ENCODE data around the gene ABHD8.
A peak's percentile ranks its signal among the peaks of the same experiment; 100 is the strongest.

Gene ABHD8

GRCh38 chr19:17314007-17314593, 10.9 kb upstream of the ABHD8 start:
- no peak overlapping the region for H3K4me3 ChIP-seq (ENCODE audit: low read length)
- H3K27me3 ChIP-seq (ENCODE audit: insufficient read depth, low read length) = no peaks in the 10 kb centered on the region
- peaks cover 36% of the 10 kb centered on the region for H3K36me3 ChIP-seq (ENCODE audit: insufficient read depth, low read depth, low read length)
- H3K9me3 ChIP-seq (ENCODE audit: insufficient read depth, low read depth, low read length) = no peaks in the 10 kb centered on the region
- H3K27ac ChIP-seq (ENCODE audit: low read length) = no peak overlapping the region
- no peak overlapping the region for H3K9ac ChIP-seq (ENCODE audit: low read depth, low read length)
- H3K4me1 ChIP-seq (ENCODE audit: insufficient read depth, low read length) = 0 out of 2 replicates have a peak, but pooled peaks cover 2% of the 10 kb centered on the region

- Histone ChIP-seq H3K27ac (ENCODE audit: low read length) (no peak overlapping the region), H3K4me3 (ENCODE audit: low read length) (no peak overlapping the region), H3K27me3 (ENCODE audit: insufficient read depth, low read length) (no peaks in the 10 kb centered on the region), H3K36me3 (ENCODE audit: insufficient read depth, low read depth, low read length) (peaks cover 34% of the 10 kb centered on the region), H3K9ac (ENCODE audit: low read depth, low read length) (no peak overlapping the region), H3K9me3 (ENCODE audit: insufficient read depth, low read depth, low read length) (no peaks in the 10 kb centered on the region), H3K4me1 (ENCODE audit: insufficient read depth, low read length) (0 out of 2 replicates have a peak, but pooled peaks cover 2% of the 10 kb centered on the region)
Observed at GRCh38 chr19:17312189-17313113, 9.2 kb upstream of the ABHD8 start.

- Histone ChIP-seq H3K4me3 (ENCODE audit: low read length) (no peak overlapping the region), H3K36me3 (ENCODE audit: insufficient read depth, low read depth, low read length) (peaks cover 34% of the 10 kb centered on the region), H3K9ac (ENCODE audit: low read depth, low read length) (no peak overlapping the region), H3K4me1 (ENCODE audit: insufficient read depth, low read length) (peaks cover 4% of the 10 kb centered on the region; the same call in 1 of the 2 replicates), H3K27me3 (ENCODE audit: insufficient read depth, low read length) (no peaks in the 10 kb centered on the region), H3K27ac (ENCODE audit: low read length) (no peak overlapping the region), H3K9me3 (ENCODE audit: insufficient read depth, low read depth, low read length) (no peaks in the 10 kb centered on the region)
Observed at GRCh38 chr19:17311455-17312188, 8.4 kb upstream of the ABHD8 start.

- peaks cover 7% of the 10 kb centered on the region; the same call in 1 of the 2 replicates for H3K4me1 ChIP-seq (ENCODE audit: insufficient read depth, low read length)
- no peak overlapping the region for H3K27ac ChIP-seq (ENCODE audit: low read length)
- peaks cover 23% of the 10 kb centered on the region for H3K36me3 ChIP-seq (ENCODE audit: insufficient read depth, low read depth, low read length)
- peak overlapping the region; percentile 75; the same call in 1 of the 2 replicates for H3K9ac ChIP-seq (ENCODE audit: low read depth, low read length)
- no peaks in the 10 kb centered on the region for H3K9me3 ChIP-seq (ENCODE audit: insufficient read depth, low read depth, low read length)
- no peaks in the 10 kb centered on the region for H3K27me3 ChIP-seq (ENCODE audit: insufficient read depth, low read length)
- H3K4me3 ChIP-seq (ENCODE audit: low read length) = peak overlapping the region; percentile 77
Observed at GRCh38 chr19:17309965-17310461, 6.8 kb upstream of the ABHD8 start.

DNA sequence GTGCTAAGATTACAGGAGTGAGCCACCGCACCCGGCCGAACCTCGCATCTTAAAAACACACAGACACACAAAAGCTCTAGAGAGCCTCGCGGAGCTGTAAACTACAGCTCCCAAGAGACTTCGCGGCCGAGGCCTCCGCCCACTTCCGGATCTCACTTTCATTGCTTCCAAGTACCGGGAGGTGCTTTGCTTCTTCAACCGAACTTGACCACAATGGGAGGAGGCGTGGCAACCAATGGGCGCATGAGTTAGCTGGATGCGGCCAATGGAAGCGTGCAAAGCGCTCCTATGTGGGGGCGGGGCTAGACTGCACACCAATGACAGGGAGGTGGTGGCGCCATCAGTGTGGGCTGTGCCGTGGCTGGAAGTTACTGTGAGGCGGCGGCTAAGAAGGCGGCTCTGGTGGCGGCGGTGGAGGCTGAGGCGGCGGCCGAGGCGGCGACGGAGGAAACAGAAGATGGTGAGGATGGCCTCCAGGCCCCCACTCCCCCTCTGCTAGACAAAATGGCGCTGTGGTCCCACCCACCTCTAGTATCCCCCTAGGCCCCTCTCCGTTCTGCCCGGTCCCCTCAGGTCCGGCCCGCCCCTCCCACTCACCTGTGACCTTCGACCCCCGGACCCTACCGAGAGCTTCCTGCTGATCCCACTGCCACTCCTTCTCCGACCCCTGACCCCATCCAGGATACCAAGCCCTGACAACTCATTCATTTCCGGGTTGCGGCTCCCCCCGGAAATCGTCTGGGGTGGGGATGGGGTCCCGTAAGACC, 6.2 kb upstream of the ABHD8 start, which contains the start of gene DDA1:
Gene DDA1, plus strand, starts transcription at position 366 of the 767 bp plus-strand sequence. Its CDS starts 92 bp downstream, at position 458.
- Histone ChIP-seq H3K36me3 (ENCODE audit: insufficient read depth, low read depth, low read length) (peaks cover 16% of the 10 kb centered on the region), H3K9ac (ENCODE audit: low read depth, low read length) (peak within 1 kb of the TSS; percentile 75; the same call in 1 of the 2 replicates), H3K27ac (ENCODE audit: low read length) (no peak within 1 kb of the TSS), H3K4me1 (ENCODE audit: insufficient read depth, low read length) (peaks cover 7% of the 10 kb centered on the region; the same call in 1 of the 2 replicates), H3K4me3 (ENCODE audit: low read length) (peak within 1 kb of the TSS; percentile 77), H3K9me3 (ENCODE audit: insufficient read depth, low read depth, low read length) (no peaks in the 10 kb centered on the region), H3K27me3 (ENCODE audit: insufficient read depth, low read length) (no peaks in the 10 kb centered on the region)

- Histone ChIP-seq H3K36me3 (ENCODE audit: insufficient read depth, low read depth, low read length) (peaks cover 7% of the 10 kb centered on the region; the same call in 1 of the 2 replicates), H3K9ac (ENCODE audit: low read depth, low read length) (no peak overlapping the region), H3K4me3 (ENCODE audit: low read length) (no peak overlapping the region), H3K27me3 (ENCODE audit: insufficient read depth, low read length) (no peaks in the 10 kb centered on the region), H3K27ac (ENCODE audit: low read length) (no peak overlapping the region), H3K4me1 (ENCODE audit: insufficient read depth, low read length) (peaks cover 15% of the 10 kb centered on the region; the same call in 1 of the 2 replicates), H3K9me3 (ENCODE audit: insufficient read depth, low read depth, low read length) (no peaks in the 10 kb centered on the region)
Observed at GRCh38 chr19:17307876-17308377, 4.7 kb upstream of the ABHD8 start.

- Histone ChIP-seq H3K36me3 (ENCODE audit: insufficient read depth, low read depth, low read length) (no peaks in the 10 kb centered on the region), H3K9me3 (ENCODE audit: insufficient read depth, low read depth, low read length) (no peaks in the 10 kb centered on the region), H3K9ac (ENCODE audit: low read depth, low read length) (peak overlapping the region; percentile 97), H3K4me3 (ENCODE audit: low read length) (peak overlapping the region; percentile 98), H3K4me1 (ENCODE audit: insufficient read depth, low read length) (peaks cover 15% of the 10 kb centered on the region; the same call in 1 of the 2 replicates), H3K27ac (ENCODE audit: low read length) (peak overlapping the region; percentile 79), H3K27me3 (ENCODE audit: insufficient read depth, low read length) (no peaks in the 10 kb centered on the region)
Observed at GRCh38 chr19:17306285-17306714, 3.1 kb upstream of the ABHD8 start.

DNA sequence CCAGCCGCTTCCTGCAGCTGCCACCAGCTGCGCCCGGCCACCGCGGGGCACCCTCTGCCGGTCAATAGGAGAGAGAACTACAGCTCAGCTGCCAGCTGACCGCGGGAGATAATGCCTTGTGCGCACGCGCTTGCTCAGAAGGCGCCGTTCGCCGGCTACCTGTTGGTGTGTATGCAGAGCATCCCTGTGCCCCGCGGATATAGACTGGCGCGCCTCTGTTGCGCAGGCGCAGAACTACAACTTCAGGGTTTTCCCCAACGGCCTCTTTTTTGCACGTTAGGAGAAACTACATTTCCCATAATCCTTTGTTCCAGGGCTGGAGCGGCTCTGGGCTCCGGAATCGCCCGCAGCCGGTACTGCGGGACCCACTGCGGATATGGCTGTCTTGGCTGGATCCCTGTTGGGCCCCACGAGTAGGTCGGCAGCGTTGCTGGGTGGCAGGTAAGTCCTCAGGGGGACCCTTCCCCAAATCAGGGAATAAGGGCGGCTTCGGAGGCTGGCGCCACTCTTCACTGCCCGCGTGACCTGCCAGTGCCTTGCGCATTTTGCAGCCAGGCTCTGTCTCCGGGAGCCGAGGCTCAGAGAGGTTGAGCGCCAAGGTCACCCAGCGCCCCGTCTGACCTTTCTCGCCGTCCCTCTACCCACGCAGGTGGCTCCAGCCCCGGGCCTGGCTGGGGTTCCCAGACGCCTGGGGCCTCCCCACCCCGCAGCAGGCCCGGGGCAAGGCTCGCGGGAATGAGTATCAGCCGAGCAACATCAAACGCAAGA, 2.5 kb upstream of the ABHD8 start, which contains the start of gene MRPL34:
Gene MRPL34, plus strand, starts transcription at position 356 of the 768 bp plus-strand sequence. Its CDS starts 21 bp downstream, at position 377.
- Histone ChIP-seq H3K27ac (ENCODE audit: low read length) (peak within 1 kb of the TSS; percentile 79), H3K4me1 (ENCODE audit: insufficient read depth, low read length) (peaks cover 15% of the 10 kb centered on the region; the same call in 1 of the 2 replicates), H3K36me3 (ENCODE audit: insufficient read depth, low read depth, low read length) (no peaks in the 10 kb centered on the region), H3K9ac (ENCODE audit: low read depth, low read length) (peak within 1 kb of the TSS; percentile 97), H3K27me3 (ENCODE audit: insufficient read depth, low read length) (no peaks in the 10 kb centered on the region), H3K9me3 (ENCODE audit: insufficient read depth, low read depth, low read length) (no peaks in the 10 kb centered on the region), H3K4me3 (ENCODE audit: low read length) (peak within 1 kb of the TSS; percentile 98)

DNA sequence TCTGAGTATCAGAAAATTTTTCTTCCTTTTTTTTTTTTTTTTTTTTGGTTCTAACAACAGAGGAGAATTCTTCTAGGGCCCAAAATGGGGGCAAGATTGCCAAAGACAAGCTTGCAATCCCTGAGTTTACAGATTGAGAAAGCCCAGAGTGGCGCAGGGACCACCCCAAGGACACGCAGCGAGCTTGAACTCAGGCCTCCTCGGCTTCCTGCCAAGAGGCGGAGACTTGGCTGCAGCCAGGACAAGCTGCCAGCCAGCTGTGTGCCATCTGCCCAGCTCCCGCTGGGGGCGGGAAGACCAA, 1.9 kb upstream of the ABHD8 start:
- no peak overlapping the region for H3K27ac ChIP-seq (ENCODE audit: low read length)
- peak overlapping the region; percentile 45; the same call in 1 of the 2 replicates for H3K4me3 ChIP-seq (ENCODE audit: low read length)
- H3K9ac ChIP-seq (ENCODE audit: low read depth, low read length) = no peak overlapping the region
- H3K9me3 ChIP-seq (ENCODE audit: insufficient read depth, low read depth, low read length) = no peaks in the 10 kb centered on the region
- H3K36me3 ChIP-seq (ENCODE audit: insufficient read depth, low read depth, low read length) = no peaks in the 10 kb centered on the region
- no peaks in the 10 kb centered on the region for H3K27me3 ChIP-seq (ENCODE audit: insufficient read depth, low read length)
- H3K4me1 ChIP-seq (ENCODE audit: insufficient read depth, low read length) = peaks cover 13% of the 10 kb centered on the region; the same call in 1 of the 2 replicates

All from iPS-20b (cell line).